Measurements from ENCODE around the gene ST6GALNAC3.

Gene ST6GALNAC3

GRCh38 chr1:76542359-76542758, 467.8 kb downstream of the ST6GALNAC3 start:
- DNase-seq = no peak

- no peak for DNase-seq
These were observed 468.9 kb downstream of the ST6GALNAC3 start for GRCh38 chr1:76543495-76543894.

- no peak for DNase-seq
These were observed 471.9 kb downstream of the ST6GALNAC3 start for GRCh38 chr1:76546354-76546933.

- no peak for DNase-seq
These were observed 473.4 kb downstream of the ST6GALNAC3 start for GRCh38 chr1:76547916-76548315.

GRCh38 chr1:76548513-76549100, 474.1 kb downstream of the ST6GALNAC3 start:
- no peak for DNase-seq

GRCh38 chr1:76554283-76554682, 479.7 kb downstream of the ST6GALNAC3 start:
- DNase-seq = no peak

- DNase-seq = no peak
These were observed 487.7 kb downstream of the ST6GALNAC3 start for GRCh38 chr1:76562292-76562691.

GRCh38 chr1:76568573-76569238, 494.2 kb downstream of the ST6GALNAC3 start:
- no peak for DNase-seq

GRCh38 chr1:76571248-76571647, 496.7 kb downstream of the ST6GALNAC3 start:
- no peak for DNase-seq

GRCh38 chr1:76572229-76572628, 497.7 kb downstream of the ST6GALNAC3 start:
- DNase-seq = no peak

GRCh38 chr1:76576876-76577524, 502.5 kb downstream of the ST6GALNAC3 start:
- DNase-seq = no peak

GRCh38 chr1:76577525-76578185, 503.1 kb downstream of the ST6GALNAC3 start:
- DNase-seq = no peak

- DNase-seq = no peak
These were observed 505.7 kb downstream of the ST6GALNAC3 start for GRCh38 chr1:76580206-76580605.

- DNase-seq = no peak
These were observed 507.2 kb downstream of the ST6GALNAC3 start for GRCh38 chr1:76581712-76582111.

- no peak for DNase-seq
These were observed 508.8 kb downstream of the ST6GALNAC3 start for GRCh38 chr1:76583235-76583868.

- DNase-seq = no peak
These were observed 509.4 kb downstream of the ST6GALNAC3 start for GRCh38 chr1:76583875-76584477.

GRCh38 chr1:76585980-76586674, 511.6 kb downstream of the ST6GALNAC3 start:
- DNase-seq = no peak

- no peak for DNase-seq
These were observed 512.7 kb downstream of the ST6GALNAC3 start for GRCh38 chr1:76587212-76587611.

GRCh38 chr1:76591461-76591860, 516.9 kb downstream of the ST6GALNAC3 start:
- no peak for DNase-seq

- no peak for DNase-seq
These were observed 517.4 kb downstream of the ST6GALNAC3 start for GRCh38 chr1:76591963-76592362.

- no peak for DNase-seq
These were observed 518.6 kb downstream of the ST6GALNAC3 start for GRCh38 chr1:76593141-76593540.

GRCh38 chr1:76593618-76594017, 519.1 kb downstream of the ST6GALNAC3 start:
- DNase-seq = no peak
